HEK293 (cell line): Measurements from ENCODE around the gene ZNF646.

Experiments
- CTCF ChIA-PET: fragments of 350-600 bp; formaldehyde crosslinking; extraction: SDS; loops from one replicate; lab custom pipeline; 2021; ENCODE audit warnings: antibody characterized with exemption; lab: Yijun Ruan, JAX
- POLR2A ChIA-PET: fragments of 300-600 bp; formaldehyde crosslinking; extraction: SDS; loops from one replicate; lab custom pipeline; 2020; ENCODE audit warnings: antibody characterized with exemption, inconsistent platforms; lab: Yijun Ruan, JAX
- H3K27ac ChIP-seq: fragments of 200-500 bp; sonication (Bioruptor generic); 2 replicates; pipeline ENCODE4 v1.5.1; 2014; ENCODE audit warnings: low read depth, low read length, control low read depth, inconsistent platforms; ENCODE audit errors: extremely low read depth
- H3K36me3 ChIP-seq, 2 experiments: fragments of 200-500 bp in 1 of 2; sonication (Bioruptor generic) in 1 of 2; 1 replicate in 1 of 2; 2 replicates in 1 of 2; pipeline ENCODE4 v1.5.1; 2014 to 2017; ENCODE audit warnings: inconsistent platforms in 2 of 2, low read length in 2 of 2; ENCODE audit not compliant: control insufficient read depth in 2 of 2, insufficient read depth in 1 of 2
- H3K4me1 ChIP-seq: fragments of 200-500 bp; sonication (Bioruptor generic); 2 replicates; pipeline ENCODE4 v1.5.1; 2014; ENCODE audit warnings: mild to moderate bottlenecking, low read length, inconsistent platforms; ENCODE audit not compliant: control insufficient read depth, insufficient read depth
- H3K4me3 ChIP-seq: 2 replicates; pipeline ENCODE4 v1.5.1; 2011; ENCODE audit warnings: low read depth, mild to moderate bottlenecking, control low read depth, low read length, moderate library complexity
- H3K9me3 ChIP-seq: fragments of 200-500 bp; sonication (Bioruptor generic); 2 replicates; pipeline ENCODE4 v1.5.1; 2014; ENCODE audit warnings: low read depth, low read length, inconsistent platforms; ENCODE audit not compliant: control insufficient read depth, insufficient read depth
- BCL11A ChIP-seq: fragments of 450-650 bp; formaldehyde crosslinking; IDR thresholded peaks from 2 replicates; pipeline ENCODE4 v1.5.1; 2016; ENCODE audit warnings: low read depth, missing biosample characterization, missing genetic modification characterization
- CTCF ChIP-seq: fragments of 450-650 bp; formaldehyde crosslinking; IDR thresholded peaks from 2 replicates; pipeline ENCODE4 v1.5.1; 2016; ENCODE audit warnings: missing biosample characterization, missing genetic modification characterization
- GLI2 ChIP-seq: fragments of 450-650 bp; formaldehyde crosslinking; IDR thresholded peaks from 2 replicates; pipeline ENCODE4; 2017; ENCODE audit warnings: missing biosample characterization, missing genetic modification characterization, low read depth, borderline replicate concordance
- GLI4 ChIP-seq: fragments of 450-650 bp; formaldehyde crosslinking; IDR thresholded peaks from 2 replicates; pipeline ENCODE4 v1.5.1; 2016; ENCODE audit warnings: missing biosample characterization, missing genetic modification characterization
- KLF10 ChIP-seq: fragments of 450-650 bp; IDR thresholded peaks from 2 replicates; pipeline ENCODE4 v1.5.1; 2018; ENCODE audit warnings: missing biosample characterization, mild to moderate bottlenecking, missing genetic modification characterization
- KLF9 ChIP-seq: fragments of 450-650 bp; formaldehyde crosslinking; IDR thresholded peaks from 2 replicates; pipeline ENCODE4 v1.5.1; 2016; ENCODE audit warnings: missing biosample characterization, missing genetic modification characterization, low read depth
- SP2 ChIP-seq: fragments of 450-650 bp; formaldehyde crosslinking; IDR thresholded peaks from 2 replicates; pipeline ENCODE4 v1.5.1; 2016; ENCODE audit warnings: missing biosample characterization, missing genetic modification characterization
- ZNF221 ChIP-seq: fragments of 450-650 bp; formaldehyde crosslinking; IDR thresholded peaks from 2 replicates; pipeline ENCODE4 v1.5.1; 2017; ENCODE audit warnings: missing biosample characterization, missing genetic modification characterization, borderline replicate concordance
- ZNF391 ChIP-seq: fragments of 450-650 bp; formaldehyde crosslinking; IDR thresholded peaks from 2 replicates; pipeline ENCODE4 v1.5.1; 2016; ENCODE audit warnings: low read depth, missing biosample characterization, missing genetic modification characterization, borderline replicate concordance
- ZNF426 ChIP-seq: fragments of 450-650 bp; formaldehyde crosslinking; IDR thresholded peaks from 2 replicates; pipeline ENCODE4 v1.5.1; 2017; ENCODE audit warnings: missing biosample characterization, missing genetic modification characterization, mild to moderate bottlenecking, inconsistent platforms, moderate library complexity
- ZNF513 ChIP-seq: fragments of 450-650 bp; IDR thresholded peaks from 2 replicates; pipeline ENCODE4 v1.5.1; 2018; ENCODE audit warnings: missing biosample characterization, missing genetic modification characterization
- ZNF529 ChIP-seq: fragments of 450-650 bp; formaldehyde crosslinking; IDR thresholded peaks from 2 replicates; pipeline ENCODE4 v1.5.1; 2017; ENCODE audit warnings: missing genetic modification characterization, missing biosample characterization; ENCODE audit not compliant: insufficient replicate concordance
- ZNF560 ChIP-seq: fragments of 450-650 bp; formaldehyde crosslinking; IDR thresholded peaks from 2 replicates; pipeline ENCODE4 v1.5.1; 2017; ENCODE audit warnings: missing biosample characterization, missing genetic modification characterization, borderline replicate concordance
- ZNF571 ChIP-seq: fragments of 450-650 bp; formaldehyde crosslinking; IDR thresholded peaks from 2 replicates; pipeline ENCODE4 v1.5.0; 2017; ENCODE audit warnings: missing biosample characterization, missing genetic modification characterization
- ZNF707 ChIP-seq: fragments of 450-650 bp; formaldehyde crosslinking; IDR thresholded peaks from 2 replicates; pipeline ENCODE4 v1.5.1; 2016; ENCODE audit warnings: missing biosample characterization, missing genetic modification characterization
- ZNF785 ChIP-seq: fragments of 450-650 bp; formaldehyde crosslinking; IDR thresholded peaks from 2 replicates; pipeline ENCODE4 v1.5.1; 2016; ENCODE audit warnings: missing biosample characterization, missing genetic modification characterization
- ZNF791 ChIP-seq: fragments of 450-650 bp; formaldehyde crosslinking; IDR thresholded peaks from 2 replicates; pipeline ENCODE4 v1.5.1; 2016; ENCODE audit warnings: missing biosample characterization, missing genetic modification characterization
- TF ChIP-seq, protein P1 (sequence below): fragments of 450-650 bp; formaldehyde crosslinking; IDR thresholded peaks from 2 replicates; pipeline ENCODE4 v1.5.1; 2017; ENCODE audit warnings: missing biosample characterization, missing genetic modification characterization
- TF ChIP-seq, protein P2 (sequence below): fragments of 450-650 bp; formaldehyde crosslinking; IDR thresholded peaks from 2 replicates; pipeline ENCODE4 v1.5.1; 2016; ENCODE audit warnings: missing biosample characterization, missing genetic modification characterization, borderline replicate concordance
- TF ChIP-seq, protein P3 (sequence below): fragments of 450-650 bp; formaldehyde crosslinking; IDR thresholded peaks from 2 replicates; pipeline ENCODE4 v1.5.0; 2017; ENCODE audit warnings: missing biosample characterization, missing genetic modification characterization, borderline replicate concordance

ZNF646 gene

GRCh38 chr16:31120129-31120528, 45.9 kb downstream of the ZNF646 start (continued):
- TF ChIP-seq, protein P1, sequence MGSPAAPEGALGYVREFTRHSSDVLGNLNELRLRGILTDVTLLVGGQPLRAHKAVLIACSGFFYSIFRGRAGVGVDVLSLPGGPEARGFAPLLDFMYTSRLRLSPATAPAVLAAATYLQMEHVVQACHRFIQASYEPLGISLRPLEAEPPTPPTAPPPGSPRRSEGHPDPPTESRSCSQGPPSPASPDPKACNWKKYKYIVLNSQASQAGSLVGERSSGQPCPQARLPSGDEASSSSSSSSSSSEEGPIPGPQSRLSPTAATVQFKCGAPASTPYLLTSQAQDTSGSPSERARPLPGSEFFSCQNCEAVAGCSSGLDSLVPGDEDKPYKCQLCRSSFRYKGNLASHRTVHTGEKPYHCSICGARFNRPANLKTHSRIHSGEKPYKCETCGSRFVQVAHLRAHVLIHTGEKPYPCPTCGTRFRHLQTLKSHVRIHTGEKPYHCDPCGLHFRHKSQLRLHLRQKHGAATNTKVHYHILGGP (tag by site-specific recombination): no peak
- TF ChIP-seq ZNF391 (tag by site-specific recombination): no peak
- TF ChIP-seq ZNF426: no peak
- TF ChIP-seq GLI2 (tag by site-specific recombination): no peak
- TF ChIP-seq KLF10 (tag by site-specific recombination): no peak

- Histone ChIP-seq H3K4me3 (no peak overlapping the region), H3K27ac (no peak overlapping the region), H3K4me1 (no peaks in the 10 kb centered on the region), H3K36me3 (peaks cover 18 to 70% of the 10 kb centered on the region in 2 experiments), H3K9me3 (no peaks in the 10 kb centered on the region)
- ChIA-PET POLR2A (interaction anchor here (1.0 to 1.1 kb wide), 2 partner anchors 8 to 54 kb away, joined by 5 to 6 read pairs; partner anchors contain the start of genes FUS and KAT8), CTCF (no interaction called here)
- TF ChIP-seq ZNF529 (tag by site-specific recombination): no peak
- no peak for TF ChIP-seq ZNF513 (tag by site-specific recombination)
- TF ChIP-seq ZNF221 (tag by site-specific recombination): no peak
- TF ChIP-seq ZNF571: no peak
- peak; percentile 90 for TF ChIP-seq GLI4
- TF ChIP-seq CTCF: no peak
- no peak for TF ChIP-seq KLF9 (tag by site-specific recombination)
Observed at GRCh38 chr16:31125844-31126243, 51.6 kb downstream of the ZNF646 start.

- no peak overlapping the region for H3K27ac ChIP-seq
- no peaks in the 10 kb centered on the region for H3K4me1 ChIP-seq
- H3K4me3 ChIP-seq: no peak overlapping the region
- no peaks in the 10 kb centered on the region for H3K9me3 ChIP-seq
- POLR2A ChIA-PET: interaction anchor here (0.6 to 5.7 kb wide), 4 partner anchors 8 to 96 kb away, joined by 3 to 35 read pairs (median 8); partner anchors contain the start of genes KAT8 and PRSS8
- H3K36me3 ChIP-seq: peaks cover 5 to 70% of the 10 kb centered on the region in 2 experiments
- TF ChIP-seq ZNF791 (tag by site-specific recombination): no peak
- TF ChIP-seq ZNF785 (tag by site-specific recombination): no peak
- TF ChIP-seq ZNF707: no peak
- TF ChIP-seq ZNF513 (tag by site-specific recombination): no peak
- TF ChIP-seq, protein P2, sequence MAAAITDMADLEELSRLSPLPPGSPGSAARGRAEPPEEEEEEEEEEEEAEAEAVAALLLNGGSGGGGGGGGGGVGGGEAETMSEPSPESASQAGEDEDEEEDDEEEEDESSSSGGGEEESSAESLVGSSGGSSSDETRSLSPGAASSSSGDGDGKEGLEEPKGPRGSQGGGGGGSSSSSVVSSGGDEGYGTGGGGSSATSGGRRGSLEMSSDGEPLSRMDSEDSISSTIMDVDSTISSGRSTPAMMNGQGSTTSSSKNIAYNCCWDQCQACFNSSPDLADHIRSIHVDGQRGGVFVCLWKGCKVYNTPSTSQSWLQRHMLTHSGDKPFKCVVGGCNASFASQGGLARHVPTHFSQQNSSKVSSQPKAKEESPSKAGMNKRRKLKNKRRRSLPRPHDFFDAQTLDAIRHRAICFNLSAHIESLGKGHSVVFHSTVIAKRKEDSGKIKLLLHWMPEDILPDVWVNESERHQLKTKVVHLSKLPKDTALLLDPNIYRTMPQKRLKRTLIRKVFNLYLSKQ: no peak
- TF ChIP-seq, protein P3, sequence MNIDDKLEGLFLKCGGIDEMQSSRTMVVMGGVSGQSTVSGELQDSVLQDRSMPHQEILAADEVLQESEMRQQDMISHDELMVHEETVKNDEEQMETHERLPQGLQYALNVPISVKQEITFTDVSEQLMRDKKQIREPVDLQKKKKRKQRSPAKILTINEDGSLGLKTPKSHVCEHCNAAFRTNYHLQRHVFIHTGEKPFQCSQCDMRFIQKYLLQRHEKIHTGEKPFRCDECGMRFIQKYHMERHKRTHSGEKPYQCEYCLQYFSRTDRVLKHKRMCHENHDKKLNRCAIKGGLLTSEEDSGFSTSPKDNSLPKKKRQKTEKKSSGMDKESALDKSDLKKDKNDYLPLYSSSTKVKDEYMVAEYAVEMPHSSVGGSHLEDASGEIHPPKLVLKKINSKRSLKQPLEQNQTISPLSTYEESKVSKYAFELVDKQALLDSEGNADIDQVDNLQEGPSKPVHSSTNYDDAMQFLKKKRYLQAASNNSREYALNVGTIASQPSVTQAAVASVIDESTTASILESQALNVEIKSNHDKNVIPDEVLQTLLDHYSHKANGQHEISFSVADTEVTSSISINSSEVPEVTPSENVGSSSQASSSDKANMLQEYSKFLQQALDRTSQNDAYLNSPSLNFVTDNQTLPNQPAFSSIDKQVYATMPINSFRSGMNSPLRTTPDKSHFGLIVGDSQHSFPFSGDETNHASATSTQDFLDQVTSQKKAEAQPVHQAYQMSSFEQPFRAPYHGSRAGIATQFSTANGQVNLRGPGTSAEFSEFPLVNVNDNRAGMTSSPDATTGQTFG (tag by site-specific recombination): no peak
- TF ChIP-seq ZNF560: no peak
- no peak for TF ChIP-seq SP2 (tag by site-specific recombination)
- no peak for TF ChIP-seq BCL11A
- CTCF ChIA-PET: interaction anchor here (1.8 kb wide), 1 partner anchor 15 kb away, joined by 7 read pairs; no protein-coding TSS in a partner anchor
Observed at GRCh38 chr16:31127182-31127581, 53.0 kb downstream of the ZNF646 start.
